GM06990 (cell line): ENCODE measurements around the gene SNAI3.

ENCODE experiments used
- DNase-seq: peaks from one replicate; pipeline ENCODE4 v3.0.0-alpha.2; 2011; ENCODE audit not compliant: insufficient read length; ENCODE audit errors: extremely low read depth
- H3K27me3 ChIP-seq: replicated peaks from 2 replicates; pipeline ENCODE4 v1.6.0; 2011; ENCODE audit warnings: low read length; ENCODE audit not compliant: control insufficient read depth, insufficient read depth
- H3K36me3 ChIP-seq: 2 replicates; pipeline ENCODE4 v1.5.1; 2011; ENCODE audit warnings: low read length; ENCODE audit not compliant: control insufficient read depth, insufficient read depth
- H3K4me3 ChIP-seq: replicated peaks from 2 replicates; pipeline ENCODE4 v1.5.1; 2011; ENCODE audit warnings: low read depth, mild to moderate bottlenecking, control low read depth, low read length
- CTCF ChIP-seq: IDR thresholded peaks from 2 replicates; pipeline ENCODE4 v1.5.1; 2011; ENCODE audit warnings: low read length, control low read depth, mild to moderate bottlenecking, inconsistent platforms; ENCODE audit not compliant: insufficient read depth, poor library complexity, severe bottlenecking

Gene SNAI3

GRCh38 chr16:88716201-88716600 is 29.9 kb upstream of the SNAI3 start:
- Histone ChIP-seq H3K4me3 (no peak overlapping the region), H3K36me3 (peaks cover 63% of the 10 kb centered on the region), H3K27me3 (no peaks in the 10 kb centered on the region)
- no peak for DNase-seq
- TF ChIP-seq CTCF, result no peak

GRCh38 chr16:88715312-88716190 is 29.2 kb upstream of the SNAI3 start:
- Histone ChIP-seq H3K27me3 (no peaks in the 10 kb centered on the region), H3K4me3 (no peak overlapping the region), H3K36me3 (peaks cover 58% of the 10 kb centered on the region)
- no peak for DNase-seq
- TF ChIP-seq CTCF, result no peak

GRCh38 chr16:88714420-88715302 is 28.4 kb upstream of the SNAI3 start:
- DNase-seq, result no peak
- H3K4me3 ChIP-seq, result no peak overlapping the region
- H3K27me3 ChIP-seq, result no peaks in the 10 kb centered on the region
- peaks cover 54% of the 10 kb centered on the region for H3K36me3 ChIP-seq
- TF ChIP-seq CTCF, result no peak

- no peak overlapping the region for H3K4me3 ChIP-seq
- TF ChIP-seq CTCF, result no peak
- no peak for DNase-seq
- H3K27me3 ChIP-seq, result no peaks in the 10 kb centered on the region
- peaks cover 48% of the 10 kb centered on the region for H3K36me3 ChIP-seq
Measured at GRCh38 chr16:88713568-88714419, 27.5 kb upstream of the SNAI3 start.

GRCh38 chr16:88713054-88713453 is 26.7 kb upstream of the SNAI3 start:
- no peak for DNase-seq
- Histone ChIP-seq H3K27me3 (no peaks in the 10 kb centered on the region), H3K36me3 (peaks cover 43% of the 10 kb centered on the region), H3K4me3 (no peak overlapping the region)
- TF ChIP-seq CTCF, result no peak
